ENCODE results near the gene PTPRM.

DNA sequence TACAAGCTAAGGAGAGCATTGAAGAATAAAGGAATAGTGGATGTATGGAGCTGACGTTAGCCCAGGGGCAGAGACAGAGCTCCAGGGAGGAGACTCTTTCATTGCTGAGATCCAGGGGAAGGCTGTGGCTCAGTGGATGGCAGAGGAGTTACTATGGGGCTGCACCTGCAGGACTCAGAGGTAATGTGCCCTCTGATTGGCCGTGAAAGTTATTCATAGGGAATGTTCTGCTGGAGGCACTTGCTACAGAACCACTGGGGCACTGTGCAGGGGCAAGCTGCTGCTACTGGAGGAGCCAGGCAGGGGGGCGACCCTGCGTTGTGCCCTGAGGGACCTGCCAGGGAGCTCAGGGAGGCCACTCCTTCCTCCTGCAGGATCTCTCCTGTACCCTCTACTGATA is 199.2 kb downstream of the PTPRM start:
- TF ChIP-seq, protein P1, sequence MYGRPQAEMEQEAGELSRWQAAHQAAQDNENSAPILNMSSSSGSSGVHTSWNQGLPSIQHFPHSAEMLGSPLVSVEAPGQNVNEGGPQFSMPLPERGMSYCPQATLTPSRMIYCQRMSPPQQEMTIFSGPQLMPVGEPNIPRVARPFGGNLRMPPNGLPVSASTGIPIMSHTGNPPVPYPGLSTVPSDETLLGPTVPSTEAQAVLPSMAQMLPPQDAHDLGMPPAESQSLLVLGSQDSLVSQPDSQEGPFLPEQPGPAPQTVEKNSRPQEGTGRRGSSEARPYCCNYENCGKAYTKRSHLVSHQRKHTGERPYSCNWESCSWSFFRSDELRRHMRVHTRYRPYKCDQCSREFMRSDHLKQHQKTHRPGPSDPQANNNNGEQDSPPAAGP (tag by site-specific recombination; IDR thresholded peaks at IDR 0.05) = no peak
- TF ChIP-seq CTCF (tag by site-specific recombination; IDR thresholded peaks at IDR 0.05) = no peak
- TF ChIP-seq ZNF274 (IDR thresholded peaks at IDR 0.05; ENCODE audit: low read length) = no peak
- TF ChIP-seq ZNF274 (tag by site-specific recombination; IDR thresholded peaks at IDR 0.05; ENCODE audit: borderline replicate concordance) = no peak
- TF ChIP-seq TCF7L2 (IDR thresholded peaks at IDR 0.05; ENCODE audit: borderline replicate concordance, low read depth, low read length) = no peak
- TF ChIP-seq ZNF426 (tag by site-specific recombination; IDR thresholded peaks at IDR 0.05) = no peak
- TF ChIP-seq ZNF513 (tag by site-specific recombination; IDR thresholded peaks at IDR 0.05) = no peak
- TF ChIP-seq ZFP69B (tag by site-specific recombination; IDR thresholded peaks at IDR 0.05) = no peak
- TF ChIP-seq TSHZ1 (tag by site-specific recombination; IDR thresholded peaks at IDR 0.05; ENCODE audit: borderline replicate concordance) = no peak
- TF ChIP-seq ZNF555 (tag by site-specific recombination; conservative IDR thresholded peaks at IDR 0.05) = no peak
- no peak for TF ChIP-seq ZNF280D (tag by site-specific recombination; IDR thresholded peaks at IDR 0.05)
- no peak for TF ChIP-seq ZNF776 (tag by site-specific recombination; IDR thresholded peaks at IDR 0.05; ENCODE audit: borderline replicate concordance)

All from HEK293 (cell line).